Measurements from ENCODE around the gene SLC34A3.

GRCh38 chr9:137242269-137243203 is 11.8 kb downstream of the SLC34A3 start:
- no peak for TF ChIP-seq CTCF (IDR thresholded peaks at IDR 0.05)
- no peak for TF ChIP-seq POLR2AphosphoS5 (IDR thresholded peaks at IDR 0.05)
